NT2/D1 (cell line): ENCODE results near the gene OSBPL7.

Source experiments
- YY1 ChIP-seq: IDR thresholded peaks from 2 replicates; pipeline ENCODE4 v1.6.1; 2011; ENCODE audit not compliant: insufficient read length, insufficient read depth
- ZNF274 ChIP-seq: IDR thresholded peaks from 2 replicates; pipeline ENCODE4 v1.6.1; 2011; ENCODE audit warnings: mild to moderate bottlenecking, low read depth, low read length

DNA sequence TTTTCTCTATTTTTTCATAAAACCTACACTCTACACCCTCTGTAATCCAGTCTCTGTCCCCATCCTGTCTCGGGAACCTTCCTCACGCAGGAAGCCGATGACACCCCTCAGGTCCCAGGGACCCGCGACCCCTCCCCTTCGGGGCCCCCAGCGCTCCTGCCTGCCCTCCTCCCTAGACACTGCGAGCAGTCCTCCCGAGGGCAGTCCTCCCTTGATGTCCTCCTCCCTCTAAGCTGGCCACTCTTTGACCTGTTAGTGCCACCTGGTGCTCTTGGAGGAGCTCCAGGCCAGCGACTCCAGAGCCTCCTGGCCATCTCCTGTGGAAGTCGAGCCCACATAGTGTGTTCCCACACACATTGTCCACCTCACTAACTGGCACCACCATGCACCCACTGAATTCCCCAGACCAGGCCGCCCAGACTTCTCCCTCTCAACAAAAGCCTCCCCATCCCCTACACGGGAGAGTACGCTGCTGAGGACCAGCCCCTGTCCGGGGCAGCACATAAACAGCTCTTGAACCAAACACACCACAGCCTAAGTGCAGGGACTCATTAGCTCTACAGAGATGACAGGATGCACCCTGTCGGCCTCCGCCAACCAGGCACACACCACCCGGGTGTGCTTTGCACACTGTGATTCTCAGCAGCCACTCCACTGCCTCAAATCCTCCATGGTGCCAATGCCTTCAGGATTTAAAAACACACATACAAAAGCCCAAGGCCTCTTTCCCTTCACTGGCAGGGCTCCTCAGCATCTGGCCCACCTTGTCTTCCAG is 9.3 kb downstream of the OSBPL7 start:
- no peak for TF ChIP-seq ZNF274
- no peak for TF ChIP-seq YY1
